SK-N-SH treated with all-trans-retinoic acid at 6 μM for 48 hours (cell line): ENCODE results near the gene CHN1.

Experiments used
- ATAC-seq: fragments of 200-7000 bp; cut with Tn5 transposase; 3 replicates; pipeline ENCODE4 v1.9.1; 2020; ENCODE audit warnings: mild to moderate bottlenecking, moderate library complexity
- ARNTL ChIP-seq: fragments of 450-650 bp; formaldehyde crosslinking; IDR thresholded peaks from 2 replicates; pipeline ENCODE4 v1.5.0; 2020; ENCODE audit warnings: low read depth, mild to moderate bottlenecking, moderate library complexity, borderline replicate concordance
- BACH2 ChIP-seq: fragments of 250-450 bp; sonication (Bioruptor Pico); IDR thresholded peaks from 2 replicates; pipeline ENCODE4 v1.9.0; 2021; ENCODE audit warnings: mild to moderate bottlenecking, borderline replicate concordance
- CSDC2 ChIP-seq: fragments of 250-450 bp; sonication (Bioruptor Pico); IDR thresholded peaks from 2 replicates; pipeline ENCODE4 v1.5.0; 2020; ENCODE audit warnings: mild to moderate bottlenecking, moderate library complexity
- ESRRG ChIP-seq: fragments of 250-450 bp; sonication (Bioruptor Pico); IDR thresholded peaks from 2 replicates; pipeline ENCODE4 v1.6.1; 2021; ENCODE audit warnings: mild to moderate bottlenecking
- OSR1 ChIP-seq: fragments of 250-450 bp; sonication (Bioruptor Pico); IDR thresholded peaks from 2 replicates; pipeline ENCODE4 v1.8.0; 2022; ENCODE audit warnings: moderate library complexity, mild to moderate bottlenecking, inconsistent platforms
- PPARA ChIP-seq: fragments of 250-450 bp; sonication (Bioruptor Pico); IDR thresholded peaks from 2 replicates; pipeline ENCODE4 v1.5.0; 2020; ENCODE audit warnings: mild to moderate bottlenecking, borderline replicate concordance
- RARB ChIP-seq: fragments of 250-450 bp; sonication (Bioruptor Pico); IDR thresholded peaks from 2 replicates; pipeline ENCODE4 v1.8.0; 2021; ENCODE audit warnings: mild to moderate bottlenecking, moderate library complexity
- SNAI2 ChIP-seq: fragments of 250-450 bp; sonication (Bioruptor Pico); IDR thresholded peaks from 2 replicates; pipeline ENCODE4 v1.5.0; 2020; ENCODE audit warnings: mild to moderate bottlenecking, moderate library complexity
- TOX ChIP-seq: fragments of 250-450 bp; sonication (Bioruptor Pico); IDR thresholded peaks from 2 replicates; pipeline ENCODE4 v1.8.0; 2021; ENCODE audit warnings: mild to moderate bottlenecking, moderate library complexity, borderline replicate concordance
- ZC3H10 ChIP-seq: fragments of 250-450 bp; sonication (Bioruptor Pico); IDR thresholded peaks from 2 replicates; pipeline ENCODE4 v1.5.1; 2021; ENCODE audit warnings: mild to moderate bottlenecking, moderate library complexity
- ZFP30 ChIP-seq: fragments of 450-650 bp; formaldehyde crosslinking; IDR thresholded peaks from 2 replicates; pipeline ENCODE4 v1.5.0; 2022; ENCODE audit warnings: mild to moderate bottlenecking, moderate library complexity
- ZNF565 ChIP-seq: fragments of 450-650 bp; formaldehyde crosslinking; conservative IDR thresholded peaks from 2 replicates; pipeline ENCODE4 v1.5.0; 2020; ENCODE audit warnings: low read depth, mild to moderate bottlenecking, moderate library complexity
- ZNF70 ChIP-seq: fragments of 450-650 bp; formaldehyde crosslinking; IDR thresholded peaks from 2 replicates; pipeline ENCODE4 v1.5.0; 2020; ENCODE audit warnings: mild to moderate bottlenecking, moderate library complexity
- TF ChIP-seq, protein P1 (sequence below): fragments of 250-450 bp; sonication (Bioruptor Pico); IDR thresholded peaks from 2 replicates; pipeline ENCODE4 v1.5.0; 2020; ENCODE audit warnings: mild to moderate bottlenecking, moderate library complexity
- TF ChIP-seq, protein P2 (sequence below): fragments of 250-450 bp; sonication (Bioruptor Pico); IDR thresholded peaks from 2 replicates; pipeline ENCODE4 v1.5.1; 2020; ENCODE audit warnings: low read depth, mild to moderate bottlenecking, moderate library complexity
- TF ChIP-seq, protein P3 (sequence below): fragments of 250-450 bp; sonication (Bioruptor Pico); IDR thresholded peaks from 2 replicates; pipeline ENCODE4 v1.8.0; 2020; ENCODE audit warnings: mild to moderate bottlenecking, moderate library complexity, borderline replicate concordance

Gene CHN1

DNA sequence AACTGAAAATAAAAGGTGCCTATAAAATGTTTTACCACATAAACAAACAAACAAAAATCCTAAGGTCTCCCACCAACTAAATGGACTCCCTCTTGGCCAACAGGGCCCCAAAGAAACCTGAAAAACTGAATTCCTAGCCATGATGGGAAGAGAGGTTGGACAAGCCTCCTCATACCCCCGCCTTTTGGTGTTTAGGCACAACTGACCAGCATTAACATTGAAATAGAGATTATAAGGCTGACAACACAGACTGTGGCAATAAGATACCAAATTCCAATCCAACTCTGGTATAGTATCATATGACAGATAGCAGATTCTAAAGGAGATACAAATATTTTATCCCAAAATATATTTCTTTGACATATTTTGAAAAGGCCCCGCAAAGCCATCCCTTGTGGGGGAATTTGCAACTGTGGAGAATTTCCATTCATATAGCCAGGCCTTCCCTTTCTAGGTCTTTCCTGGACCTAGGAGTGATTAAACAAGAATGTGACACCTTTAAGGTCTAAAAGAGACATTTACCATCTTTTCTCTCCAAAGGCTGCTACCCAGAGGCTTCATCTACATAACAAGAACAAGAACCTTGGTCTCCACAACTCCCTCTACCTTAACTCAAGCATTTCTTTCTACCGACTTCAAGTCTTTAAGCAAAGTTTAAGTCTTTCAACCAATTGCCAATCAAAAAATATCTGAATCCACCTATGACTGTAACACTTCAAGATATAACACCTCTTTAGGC is 80.0 kb downstream of the CHN1 start (continued):
- TF ChIP-seq TOX, result no peak
- TF ChIP-seq, protein P1, sequence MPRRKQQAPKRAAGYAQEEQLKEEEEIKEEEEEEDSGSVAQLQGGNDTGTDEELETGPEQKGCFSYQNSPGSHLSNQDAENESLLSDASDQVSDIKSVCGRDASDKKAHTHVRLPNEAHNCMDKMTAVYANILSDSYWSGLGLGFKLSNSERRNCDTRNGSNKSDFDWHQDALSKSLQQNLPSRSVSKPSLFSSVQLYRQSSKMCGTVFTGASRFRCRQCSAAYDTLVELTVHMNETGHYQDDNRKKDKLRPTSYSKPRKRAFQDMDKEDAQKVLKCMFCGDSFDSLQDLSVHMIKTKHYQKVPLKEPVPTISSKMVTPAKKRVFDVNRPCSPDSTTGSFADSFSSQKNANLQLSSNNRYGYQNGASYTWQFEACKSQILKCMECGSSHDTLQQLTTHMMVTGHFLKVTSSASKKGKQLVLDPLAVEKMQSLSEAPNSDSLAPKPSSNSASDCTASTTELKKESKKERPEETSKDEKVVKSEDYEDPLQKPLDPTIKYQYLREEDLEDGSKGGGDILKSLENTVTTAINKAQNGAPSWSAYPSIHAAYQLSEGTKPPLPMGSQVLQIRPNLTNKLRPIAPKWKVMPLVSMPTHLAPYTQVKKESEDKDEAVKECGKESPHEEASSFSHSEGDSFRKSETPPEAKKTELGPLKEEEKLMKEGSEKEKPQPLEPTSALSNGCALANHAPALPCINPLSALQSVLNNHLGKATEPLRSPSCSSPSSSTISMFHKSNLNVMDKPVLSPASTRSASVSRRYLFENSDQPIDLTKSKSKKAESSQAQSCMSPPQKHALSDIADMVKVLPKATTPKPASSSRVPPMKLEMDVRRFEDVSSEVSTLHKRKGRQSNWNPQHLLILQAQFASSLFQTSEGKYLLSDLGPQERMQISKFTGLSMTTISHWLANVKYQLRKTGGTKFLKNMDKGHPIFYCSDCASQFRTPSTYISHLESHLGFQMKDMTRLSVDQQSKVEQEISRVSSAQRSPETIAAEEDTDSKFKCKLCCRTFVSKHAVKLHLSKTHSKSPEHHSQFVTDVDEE (CRISPR knock-in tag), result no peak
- no peak for TF ChIP-seq ZNF565 (CRISPR knock-in tag)
- TF ChIP-seq ESRRG, result no peak
- TF ChIP-seq ARNTL (CRISPR knock-in tag), result no peak

DNA sequence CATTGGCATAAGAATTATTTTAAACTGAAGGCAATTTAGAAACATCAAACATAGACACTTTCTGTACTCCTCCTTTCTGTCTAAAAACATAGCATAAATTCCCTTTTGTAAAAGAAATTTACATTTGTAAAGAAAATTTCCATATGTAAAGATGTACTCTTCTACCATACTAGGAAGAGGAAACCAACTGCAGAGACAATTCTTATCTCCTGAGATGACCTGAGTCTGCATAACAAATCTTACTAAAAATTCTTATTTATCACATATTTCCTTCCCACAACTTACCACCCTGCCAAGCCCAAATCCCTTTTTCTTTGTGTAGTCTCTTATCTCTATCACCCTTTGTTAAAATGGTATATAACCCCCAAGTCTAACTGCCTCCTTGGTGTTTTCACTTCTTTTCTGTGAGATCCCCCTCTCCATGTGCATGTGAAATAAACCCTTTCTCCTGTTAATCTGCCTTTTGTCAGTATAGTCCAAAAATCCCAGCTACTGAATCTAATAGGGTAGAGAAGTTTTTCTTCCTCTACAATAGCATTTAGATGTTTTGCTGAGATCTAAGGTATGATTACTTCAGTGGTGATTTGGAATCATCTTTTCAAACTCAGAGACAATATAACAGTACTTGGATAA is 81.0 kb downstream of the CHN1 start:
- no peak for TF ChIP-seq ARNTL (CRISPR knock-in tag)
- no peak for TF ChIP-seq ZFP30 (CRISPR knock-in tag)
- no peak for TF ChIP-seq ZC3H10 (CRISPR knock-in tag)
- TF ChIP-seq TOX, result no peak
- TF ChIP-seq, protein P1 (CRISPR knock-in tag), result no peak
- no peak for TF ChIP-seq SNAI2 (CRISPR knock-in tag)
- TF ChIP-seq PPARA (CRISPR knock-in tag), result no peak
- no peak for TF ChIP-seq RARB (CRISPR knock-in tag)
- ATAC-seq, result no peak

DNA sequence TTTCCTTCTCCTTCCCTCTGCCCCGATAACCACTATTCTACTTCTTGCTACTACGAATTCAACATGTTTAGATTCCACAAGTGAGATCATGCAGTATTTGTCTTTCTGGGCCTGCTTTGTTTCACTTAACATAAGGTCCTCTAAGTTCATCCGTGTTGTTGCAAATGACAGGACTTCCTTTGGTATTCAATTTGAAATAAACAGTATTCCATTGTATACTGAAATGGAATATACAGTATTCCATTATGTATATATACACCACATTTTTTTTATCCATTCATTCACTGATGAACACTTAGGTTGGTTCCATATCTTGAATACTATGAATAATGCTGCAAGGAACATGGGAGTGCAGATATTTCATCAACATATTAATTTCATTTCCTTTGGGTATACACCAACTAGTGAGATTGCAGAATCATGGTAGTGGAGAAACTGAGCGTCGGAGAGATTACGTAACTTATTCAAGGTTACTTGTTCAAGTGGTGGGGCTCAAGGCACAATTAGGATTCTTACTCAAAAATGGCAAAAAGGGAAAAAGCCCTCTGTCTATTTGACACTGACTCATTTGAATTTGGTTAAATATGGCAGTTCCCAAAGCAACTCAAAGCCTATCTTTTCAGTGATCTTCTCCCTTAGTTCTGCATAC is 85.1 kb downstream of the CHN1 start:
- TF ChIP-seq, protein P1 (CRISPR knock-in tag), result no peak
- TF ChIP-seq PPARA (CRISPR knock-in tag) (no peak), BACH2 (no peak), CSDC2 (CRISPR knock-in tag) (no peak), ZNF70 (no peak), TOX (no peak), OSR1 (CRISPR knock-in tag) (no peak), SNAI2 (CRISPR knock-in tag) (no peak)
- TF ChIP-seq, protein P2, sequence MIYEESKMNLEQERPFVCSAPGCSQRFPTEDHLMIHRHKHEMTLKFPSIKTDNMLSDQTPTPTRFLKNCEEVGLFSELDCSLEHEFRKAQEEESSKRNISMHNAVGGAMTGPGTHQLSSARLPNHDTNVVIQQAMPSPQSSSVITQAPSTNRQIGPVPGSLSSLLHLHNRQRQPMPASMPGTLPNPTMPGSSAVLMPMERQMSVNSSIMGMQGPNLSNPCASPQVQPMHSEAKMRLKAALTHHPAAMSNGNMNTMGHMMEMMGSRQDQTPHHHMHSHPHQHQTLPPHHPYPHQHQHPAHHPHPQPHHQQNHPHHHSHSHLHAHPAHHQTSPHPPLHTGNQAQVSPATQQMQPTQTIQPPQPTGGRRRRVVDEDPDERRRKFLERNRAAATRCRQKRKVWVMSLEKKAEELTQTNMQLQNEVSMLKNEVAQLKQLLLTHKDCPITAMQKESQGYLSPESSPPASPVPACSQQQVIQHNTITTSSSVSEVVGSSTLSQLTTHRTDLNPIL (CRISPR knock-in tag), result no peak
- TF ChIP-seq, protein P3, sequence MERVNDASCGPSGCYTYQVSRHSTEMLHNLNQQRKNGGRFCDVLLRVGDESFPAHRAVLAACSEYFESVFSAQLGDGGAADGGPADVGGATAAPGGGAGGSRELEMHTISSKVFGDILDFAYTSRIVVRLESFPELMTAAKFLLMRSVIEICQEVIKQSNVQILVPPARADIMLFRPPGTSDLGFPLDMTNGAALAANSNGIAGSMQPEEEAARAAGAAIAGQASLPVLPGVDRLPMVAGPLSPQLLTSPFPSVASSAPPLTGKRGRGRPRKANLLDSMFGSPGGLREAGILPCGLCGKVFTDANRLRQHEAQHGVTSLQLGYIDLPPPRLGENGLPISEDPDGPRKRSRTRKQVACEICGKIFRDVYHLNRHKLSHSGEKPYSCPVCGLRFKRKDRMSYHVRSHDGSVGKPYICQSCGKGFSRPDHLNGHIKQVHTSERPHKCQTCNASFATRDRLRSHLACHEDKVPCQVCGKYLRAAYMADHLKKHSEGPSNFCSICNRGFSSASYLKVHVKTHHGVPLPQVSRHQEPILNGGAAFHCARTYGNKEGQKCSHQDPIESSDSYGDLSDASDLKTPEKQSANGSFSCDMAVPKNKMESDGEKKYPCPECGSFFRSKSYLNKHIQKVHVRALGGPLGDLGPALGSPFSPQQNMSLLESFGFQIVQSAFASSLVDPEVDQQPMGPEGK, result no peak
- ATAC-seq, result no peak
